ENCODE data around the gene ZFP1. TPM values are rescaled to one million over a fixed set of nuclear protein-coding genes. Genes with fewer than 3 reads are reported as not detected.

Gene ZFP1
- polyA plus RNA-seq, 1 experiment: 11.6 TPM

DNA sequence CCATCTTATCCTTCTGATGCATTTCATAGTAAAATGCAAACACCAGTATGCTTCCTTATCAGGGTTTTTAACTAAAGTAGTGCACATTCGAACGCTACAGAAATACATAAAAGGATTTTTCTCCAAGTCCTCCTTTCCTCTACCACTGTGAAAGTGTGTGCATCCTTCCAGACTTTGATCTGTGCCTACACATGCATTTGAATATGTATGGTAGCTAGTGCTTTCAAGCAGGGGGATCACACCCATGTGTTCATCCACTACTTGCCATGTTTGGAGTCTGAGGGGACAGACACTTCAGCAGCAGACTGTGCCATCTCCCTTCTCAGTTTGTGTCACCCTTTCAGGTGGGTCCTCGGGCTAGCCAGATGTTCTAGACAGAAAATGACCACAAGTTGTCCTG is 46.7 kb upstream of the ZFP1 start:
- no peaks in the 10 kb centered on the region for H3K27me3 ChIP-seq (ENCODE audit: control insufficient read depth, insufficient read depth, low read length)
- no peak overlapping the region for H3K4me3 ChIP-seq (ENCODE audit: low read depth, low read length)
- TF ChIP-seq, protein P1, sequence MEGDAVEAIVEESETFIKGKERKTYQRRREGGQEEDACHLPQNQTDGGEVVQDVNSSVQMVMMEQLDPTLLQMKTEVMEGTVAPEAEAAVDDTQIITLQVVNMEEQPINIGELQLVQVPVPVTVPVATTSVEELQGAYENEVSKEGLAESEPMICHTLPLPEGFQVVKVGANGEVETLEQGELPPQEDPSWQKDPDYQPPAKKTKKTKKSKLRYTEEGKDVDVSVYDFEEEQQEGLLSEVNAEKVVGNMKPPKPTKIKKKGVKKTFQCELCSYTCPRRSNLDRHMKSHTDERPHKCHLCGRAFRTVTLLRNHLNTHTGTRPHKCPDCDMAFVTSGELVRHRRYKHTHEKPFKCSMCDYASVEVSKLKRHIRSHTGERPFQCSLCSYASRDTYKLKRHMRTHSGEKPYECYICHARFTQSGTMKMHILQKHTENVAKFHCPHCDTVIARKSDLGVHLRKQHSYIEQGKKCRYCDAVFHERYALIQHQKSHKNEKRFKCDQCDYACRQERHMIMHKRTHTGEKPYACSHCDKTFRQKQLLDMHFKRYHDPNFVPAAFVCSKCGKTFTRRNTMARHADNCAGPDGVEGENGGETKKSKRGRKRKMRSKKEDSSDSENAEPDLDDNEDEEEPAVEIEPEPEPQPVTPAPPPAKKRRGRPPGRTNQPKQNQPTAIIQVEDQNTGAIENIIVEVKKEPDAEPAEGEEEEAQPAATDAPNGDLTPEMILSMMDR (IDR thresholded peaks at IDR 0.05; ENCODE audit: low read depth, low read length): no peak
- DNase-seq (ENCODE audit: low read depth, low spot score): no peak
- ChIA-PET POLR2A (no interaction called here), CTCF (interaction anchor here (0.6 to 1.0 kb wide), 2 partner anchors 10 to 357 kb away, joined by 3 read pairs; no protein-coding TSS in a partner anchor)
- no peaks in the 10 kb centered on the region for H3K9me3 ChIP-seq (ENCODE audit: control insufficient read depth, insufficient read depth, low read length)
- H3K27ac ChIP-seq (ENCODE audit: low read depth, low read length): no peak overlapping the region

DNA sequence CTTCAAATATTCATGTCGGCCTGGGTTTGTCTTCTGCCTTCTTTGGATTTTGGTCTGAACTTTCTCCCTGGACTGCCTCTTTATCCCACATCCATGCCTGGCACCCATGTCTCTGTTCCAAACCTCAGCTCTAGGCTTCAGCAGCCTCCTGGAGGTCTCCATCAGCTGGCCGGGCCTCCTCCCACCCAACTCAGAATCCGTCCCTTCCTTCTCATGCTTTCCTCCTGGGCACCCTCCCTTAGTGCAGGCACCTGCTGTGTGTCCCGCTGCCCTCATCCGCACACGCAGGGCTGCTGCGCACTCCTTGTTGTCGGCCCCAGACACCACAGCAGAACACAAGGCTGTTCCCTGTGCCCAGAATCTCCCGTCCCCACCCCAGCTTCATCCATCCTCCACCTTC is 45.7 kb upstream of the ZFP1 start:
- TF ChIP-seq, protein P1 (IDR thresholded peaks at IDR 0.05; ENCODE audit: low read depth, low read length): no peak
- ChIA-PET CTCF (interaction anchor here (1.3 kb wide), 1 partner anchor 9 kb away, joined by 5 read pairs; no protein-coding TSS in a partner anchor), POLR2A (no interaction called here)
- Histone ChIP-seq H3K27me3 (ENCODE audit: control insufficient read depth, insufficient read depth, low read length) (no peaks in the 10 kb centered on the region), H3K4me3 (ENCODE audit: low read depth, low read length) (no peak overlapping the region), H3K27ac (ENCODE audit: low read depth, low read length) (no peak overlapping the region), H3K9me3 (ENCODE audit: control insufficient read depth, insufficient read depth, low read length) (no peaks in the 10 kb centered on the region)
- DNase-seq (ENCODE audit: low read depth, low spot score): no peak

DNA sequence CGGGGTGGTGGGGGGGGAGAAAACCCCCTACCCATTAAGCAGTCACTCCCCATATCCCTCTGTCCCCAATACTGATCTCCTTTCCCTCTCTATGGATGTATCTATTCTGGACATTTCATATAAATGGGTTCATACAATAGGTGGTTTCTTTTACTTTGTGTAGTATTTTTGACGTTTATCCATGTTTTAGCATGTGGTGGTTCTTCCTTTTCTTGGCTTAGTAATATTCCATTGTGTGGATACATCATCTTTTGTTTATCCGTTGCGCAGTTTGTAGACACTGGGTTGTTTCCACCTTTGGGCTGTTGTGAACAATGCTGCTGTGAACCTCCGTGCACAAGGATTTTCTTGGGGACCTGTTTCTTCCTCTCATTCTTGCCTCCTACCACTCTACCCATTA is 44.3 kb upstream of the ZFP1 start:
- no peak overlapping the region for H3K4me3 ChIP-seq (ENCODE audit: low read depth, low read length)
- no peaks in the 10 kb centered on the region for H3K27me3 ChIP-seq (ENCODE audit: control insufficient read depth, insufficient read depth, low read length)
- ChIA-PET CTCF (no interaction called here), POLR2A (no interaction called here)
- DNase-seq (ENCODE audit: low read depth, low spot score): no peak
- no peak overlapping the region for H3K27ac ChIP-seq (ENCODE audit: low read depth, low read length)
- no peaks in the 10 kb centered on the region for H3K9me3 ChIP-seq (ENCODE audit: control insufficient read depth, insufficient read depth, low read length)
- TF ChIP-seq, protein P1 (IDR thresholded peaks at IDR 0.05; ENCODE audit: low read depth, low read length): no peak

DNA sequence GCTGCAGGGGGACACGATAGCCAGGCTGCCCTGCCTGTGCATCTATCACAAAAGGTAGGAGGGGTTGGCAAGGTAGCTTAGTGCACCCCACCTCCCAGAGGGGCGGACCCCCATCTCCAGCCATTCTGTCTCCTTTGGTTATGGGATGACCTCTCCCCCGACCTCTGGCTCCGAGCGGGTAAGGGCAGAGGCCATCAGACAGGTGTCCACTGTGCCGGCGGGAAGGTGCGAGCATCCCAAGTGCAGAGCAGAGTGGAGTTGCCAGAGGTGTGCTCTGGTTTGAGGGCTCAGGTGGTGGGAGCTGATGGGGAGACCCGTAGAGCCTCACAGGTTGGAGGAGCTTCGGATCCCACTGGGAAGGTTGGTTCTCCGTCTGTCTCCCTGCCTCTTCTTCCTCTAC is 43.5 kb upstream of the ZFP1 start:
- Histone ChIP-seq H3K27me3 (ENCODE audit: control insufficient read depth, insufficient read depth, low read length) (no peaks in the 10 kb centered on the region), H3K4me3 (ENCODE audit: low read depth, low read length) (no peak overlapping the region), H3K27ac (ENCODE audit: low read depth, low read length) (no peak overlapping the region), H3K9me3 (ENCODE audit: control insufficient read depth, insufficient read depth, low read length) (no peaks in the 10 kb centered on the region; the same call in 1 of the 2 replicates)
- POLR2A ChIA-PET: interaction anchor here (1.3 kb wide), 1 partner anchor 18 kb away, joined by 7 read pairs; no protein-coding TSS in a partner anchor
- CTCF ChIA-PET: interaction anchor here (0.7 to 1.9 kb wide), 3 partner anchors 8 to 120 kb away, joined by 3 to 11 read pairs (median 4); partner anchors contain the start of genes WDR59 and ZNRF1
- TF ChIP-seq, protein P1 (IDR thresholded peaks at IDR 0.05; ENCODE audit: low read depth, low read length): no peak
- DNase-seq (ENCODE audit: low read depth, low spot score): no peak

DNA sequence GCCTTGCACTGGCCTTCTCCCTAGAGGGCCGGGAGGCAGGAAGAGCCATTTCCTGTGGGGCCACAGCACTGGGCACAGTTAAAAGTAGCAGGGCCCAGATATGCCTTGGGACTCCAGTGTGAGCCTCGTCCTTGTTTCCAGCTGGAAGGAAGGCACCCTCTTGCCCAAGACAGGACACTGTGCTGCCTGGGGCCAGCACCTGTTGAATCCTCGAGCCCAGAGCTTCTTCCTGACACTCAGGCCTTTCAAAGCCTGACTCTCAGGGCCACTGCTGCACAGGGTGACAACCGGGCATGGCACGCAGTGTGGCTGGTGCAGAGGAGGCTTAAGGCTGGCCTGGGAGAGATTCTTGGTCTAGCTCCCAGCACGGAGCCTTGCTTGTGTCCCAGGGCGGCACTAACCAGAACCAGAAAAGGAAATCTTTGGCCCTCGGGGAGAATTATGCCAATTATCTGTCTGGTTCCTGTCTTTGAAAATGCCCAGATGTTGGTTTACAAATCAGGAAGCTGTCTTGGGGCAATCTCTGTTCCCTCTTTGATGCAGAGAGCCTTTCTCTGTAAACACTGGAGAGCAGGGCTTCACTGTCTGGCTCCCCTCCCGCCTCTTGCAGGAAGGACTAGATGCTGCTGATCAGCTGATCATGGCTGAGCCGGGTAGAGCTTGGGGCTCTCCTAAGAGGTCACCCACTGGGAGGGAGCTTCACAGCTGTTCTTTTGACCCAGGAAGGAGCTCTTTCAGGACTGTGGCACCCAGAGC is 42.8 kb upstream of the ZFP1 start:
- H3K9me3 ChIP-seq (ENCODE audit: control insufficient read depth, insufficient read depth, low read length): no peaks in the 10 kb centered on the region; the same call in 1 of the 2 replicates
- CTCF ChIA-PET: interaction anchor here (0.7 to 1.9 kb wide), 5 partner anchors 9 to 392 kb away, joined by 3 to 11 read pairs (median 3); partner anchors contain the start of genes WDR59 and ZNRF1
- POLR2A ChIA-PET: interaction anchor here (0.7 to 1.3 kb wide), 2 partner anchors 9 to 18 kb away, joined by 3 to 7 read pairs; no protein-coding TSS in a partner anchor
- no peaks in the 10 kb centered on the region for H3K27me3 ChIP-seq (ENCODE audit: control insufficient read depth, insufficient read depth, low read length)
- peak; percentile 24 for DNase-seq (ENCODE audit: low read depth, low spot score)
- peak overlapping the region; percentile 47 for H3K27ac ChIP-seq (ENCODE audit: low read depth, low read length)
- no peak overlapping the region for H3K4me3 ChIP-seq (ENCODE audit: low read depth, low read length)
- TF ChIP-seq, protein P1 (IDR thresholded peaks at IDR 0.05; ENCODE audit: low read depth, low read length): no peak
